ENCODE data around the gene OSR1. TPM values are rescaled to one million over a fixed set of nuclear protein-coding genes. Genes with fewer than 3 reads are reported as not detected.
"Not testable (repeated sequence)": the region's sequence is repeated elsewhere in the genome, so short reads cannot be mapped to it uniquely, and the experiment has no call there.

The OSR1 gene
- polyA plus RNA-seq (ENCODE audit: insufficient read length): 13.7 TPM

DNA sequence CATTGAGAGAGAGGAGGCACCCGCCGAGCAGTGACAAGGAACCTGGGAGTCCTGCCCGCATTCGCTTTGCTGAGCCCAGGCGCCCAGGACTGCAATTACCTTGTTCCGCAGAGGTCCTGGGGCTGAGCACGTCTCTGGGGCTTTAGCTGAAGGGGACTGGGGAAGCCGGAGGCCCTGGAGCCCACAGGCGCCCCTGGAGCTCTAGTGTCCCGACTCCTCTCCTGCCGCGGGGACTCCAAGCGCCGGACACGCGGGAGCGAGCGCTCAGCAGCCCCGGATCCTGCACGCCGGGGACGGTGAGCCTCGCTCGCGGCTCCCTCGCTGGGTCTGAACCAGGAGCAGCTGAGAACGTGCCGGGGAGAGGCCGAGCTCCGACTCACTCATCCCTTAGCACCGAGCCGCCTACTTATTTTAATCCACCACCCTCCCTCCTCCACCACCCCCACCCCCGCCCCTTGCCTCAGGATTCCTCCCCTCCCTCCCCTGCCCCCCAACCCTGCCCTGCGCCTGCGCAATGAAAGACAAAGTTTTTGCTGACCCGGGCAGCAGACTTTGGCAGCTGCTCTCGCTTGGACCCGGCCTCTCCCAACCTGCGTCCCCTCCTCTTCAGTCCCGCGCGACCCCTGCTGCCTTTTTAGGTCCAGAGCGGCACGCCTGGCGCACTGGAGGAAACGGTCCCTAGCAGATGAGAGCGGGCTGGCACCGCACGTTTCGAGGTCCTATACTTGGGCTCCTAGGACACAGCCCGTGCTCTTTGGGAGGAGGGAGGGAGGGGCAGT lies at the start of gene OSR1:
TSS of gene OSR1 (minus strand) at position 382 of the 779 bp plus-strand sequence. CDS start 4,818 bp downstream, outside the sequence.
- DNase-seq: peak; percentile 78

GRCh38 chr2:19403785-19404184 lies 45.4 kb upstream of the OSR1 start:
- DNase-seq: no peak

GRCh38 chr2:19392191-19392590 lies 33.8 kb upstream of the OSR1 start:
- DNase-seq: no peak

GRCh38 chr2:19389469-19389868 lies 31.0 kb upstream of the OSR1 start:
- DNase-seq: not testable (repeated sequence)

DNA sequence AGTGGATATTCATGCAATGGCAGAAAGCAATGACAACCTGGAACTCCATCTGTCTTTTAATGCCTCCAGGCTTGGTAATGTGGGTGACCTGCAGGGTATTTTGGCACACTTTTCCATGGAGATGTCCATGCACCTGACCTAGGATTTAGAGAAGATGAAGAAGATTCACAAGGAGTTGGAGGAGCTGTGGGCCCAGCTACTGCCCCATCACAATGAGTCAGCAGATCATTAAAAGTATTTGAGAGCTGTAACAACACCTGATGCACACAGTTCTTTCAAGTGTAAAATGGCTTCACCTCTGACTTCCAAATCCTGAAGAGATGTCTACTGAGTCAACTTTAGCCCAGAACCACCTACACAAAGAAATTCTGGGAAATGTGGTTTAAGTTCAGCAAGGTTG lies 22.1 kb upstream of the OSR1 start:
- DNase-seq: no peak

DNA sequence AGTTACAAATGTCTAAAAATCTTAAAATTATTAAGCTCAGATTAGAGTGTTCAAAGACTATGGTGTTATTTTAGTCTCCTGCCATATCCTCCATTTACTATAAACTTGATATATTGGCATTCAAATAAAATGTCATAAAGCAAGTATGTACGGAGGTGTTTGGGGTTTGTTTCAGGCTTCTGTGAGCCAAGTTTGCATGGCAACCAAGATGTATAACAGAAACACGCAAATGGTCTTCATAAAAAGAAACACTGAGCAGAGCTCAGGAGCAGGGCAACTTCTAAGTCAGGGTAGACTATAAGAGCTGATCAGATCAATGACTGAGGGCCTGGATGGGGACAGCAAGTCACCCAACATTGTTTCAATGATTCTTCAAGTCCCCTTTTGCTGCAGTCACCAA lies 20.5 kb upstream of the OSR1 start:
- DNase-seq: peak; percentile 27

GRCh38 chr2:19377717-19378116 lies 19.3 kb upstream of the OSR1 start:
- DNase-seq: no peak

DNA sequence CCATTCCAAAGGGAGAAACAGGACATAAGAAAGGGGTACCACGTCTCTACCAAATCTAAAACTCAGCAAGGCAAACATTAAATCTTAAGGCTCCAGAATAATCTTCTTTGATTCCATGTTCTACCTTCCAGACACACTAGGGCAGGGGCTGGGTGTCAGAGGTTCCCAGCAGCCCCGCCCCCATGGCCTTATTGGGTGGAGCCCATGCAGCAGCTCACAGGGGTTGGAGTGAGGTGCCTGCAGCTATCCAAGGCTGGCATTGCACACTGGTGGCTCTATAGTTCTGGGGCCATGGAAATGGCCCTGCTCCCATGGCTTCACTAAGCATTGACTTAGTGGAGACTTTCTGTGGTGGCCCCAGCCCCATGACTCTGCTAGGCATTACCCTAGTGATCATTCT lies 14.9 kb upstream of the OSR1 start:
- no peak for DNase-seq

DNA sequence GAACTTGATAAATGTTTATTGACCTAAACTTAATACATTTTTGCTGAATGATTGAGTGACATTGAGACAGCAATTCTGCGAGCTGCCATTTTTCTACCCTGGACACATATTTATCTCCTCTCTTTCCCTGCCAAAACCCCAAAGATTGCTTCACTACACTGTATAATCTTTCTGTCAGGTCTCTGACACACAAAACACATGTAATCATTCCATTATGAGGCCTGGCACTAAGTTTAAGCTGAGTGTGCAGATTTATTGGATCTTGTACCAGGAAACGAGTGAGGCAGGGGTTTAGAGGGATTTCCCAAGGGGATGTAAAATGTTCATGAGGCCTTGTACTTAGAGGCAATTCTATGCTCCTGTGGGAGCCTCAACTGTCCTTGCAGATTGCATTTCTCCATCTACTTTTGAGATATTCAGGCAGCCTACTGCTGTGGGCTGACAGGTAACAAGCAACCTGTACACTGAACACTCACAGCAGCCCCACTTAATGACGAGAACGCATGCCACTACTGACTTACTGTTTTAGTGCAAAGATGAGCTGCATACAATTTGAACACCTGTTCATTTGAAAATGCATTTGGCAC lies 13.7 kb upstream of the OSR1 start:
- no peak for DNase-seq

DNA sequence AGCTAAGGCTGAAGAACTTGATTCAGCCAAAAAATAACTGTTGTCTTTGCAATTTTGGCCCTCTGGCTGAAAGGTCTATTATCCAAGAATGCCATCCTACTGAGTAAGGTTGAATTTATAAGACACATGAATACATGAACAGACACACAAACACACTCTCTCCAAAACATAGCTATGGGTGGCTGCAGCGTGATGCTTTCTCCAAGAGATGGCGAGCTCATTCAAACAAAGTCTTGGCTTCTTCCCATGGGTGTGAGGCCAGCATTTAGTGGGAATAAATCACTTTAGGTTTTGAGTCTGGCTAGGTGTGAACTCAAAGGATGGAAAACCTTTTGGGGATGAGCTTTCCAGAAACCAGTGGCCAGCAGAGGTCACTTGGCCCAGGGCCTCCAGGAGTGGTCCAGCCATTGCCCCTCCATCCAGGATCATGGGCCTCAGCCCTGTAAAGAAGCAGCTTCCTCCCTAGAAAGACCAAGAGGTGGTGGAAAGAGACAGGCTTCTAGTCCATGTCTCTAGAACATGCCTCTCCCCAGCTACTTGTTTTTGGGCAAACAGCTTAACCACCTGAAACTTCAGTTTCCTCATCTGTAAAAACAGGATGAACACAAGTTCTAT lies 11.0 kb upstream of the OSR1 start:
- DNase-seq: no peak

DNA sequence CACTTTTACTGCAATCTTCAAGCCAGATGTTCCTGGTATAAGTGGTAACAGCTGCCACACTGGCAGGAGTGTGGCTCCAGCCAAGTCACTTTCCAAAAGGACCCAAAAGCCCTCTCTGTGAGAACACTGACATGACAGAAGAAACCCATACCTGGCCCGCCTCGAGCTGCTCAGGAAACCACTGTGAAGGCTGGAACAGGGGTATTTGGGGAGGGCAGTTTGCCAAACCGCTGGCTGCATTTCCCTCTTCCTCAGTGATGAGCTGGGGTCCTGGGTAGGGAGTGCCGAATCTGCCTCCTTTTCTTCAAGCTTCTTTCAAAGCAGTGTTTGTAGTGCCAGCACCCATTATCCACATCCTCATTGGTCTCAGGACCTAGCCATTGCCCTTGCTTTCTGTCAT lies 10.3 kb upstream of the OSR1 start:
- no peak for DNase-seq

- DNase-seq: no peak
Observed at GRCh38 chr2:19367326-19367725, 8.9 kb upstream of the OSR1 start.

DNA sequence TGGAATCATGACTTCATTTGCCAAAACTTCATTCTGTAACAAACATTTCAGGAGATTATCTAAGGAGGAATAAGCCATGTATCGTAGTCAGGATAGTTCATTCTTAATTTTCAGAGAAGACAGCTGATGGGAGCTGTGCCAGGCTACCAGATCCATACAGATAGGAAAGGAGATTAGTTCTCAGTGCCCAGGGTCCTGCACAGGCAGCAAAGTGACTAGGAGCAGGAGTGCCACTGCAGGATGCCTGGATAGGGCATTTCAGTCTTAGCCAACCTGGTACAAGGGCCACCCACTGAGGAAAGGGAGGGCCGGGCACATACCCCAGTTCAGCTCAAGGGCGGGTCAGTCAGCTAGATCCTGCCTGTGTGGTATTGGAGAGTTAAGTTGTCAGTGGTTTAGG lies 6.7 kb upstream of the OSR1 start:
- no peak for DNase-seq

- no peak for DNase-seq
Observed at GRCh38 chr2:19364014-19364413, 5.6 kb upstream of the OSR1 start.

- no peak for DNase-seq
Observed at GRCh38 chr2:19363474-19363778, 5.0 kb upstream of the OSR1 start.

DNA sequence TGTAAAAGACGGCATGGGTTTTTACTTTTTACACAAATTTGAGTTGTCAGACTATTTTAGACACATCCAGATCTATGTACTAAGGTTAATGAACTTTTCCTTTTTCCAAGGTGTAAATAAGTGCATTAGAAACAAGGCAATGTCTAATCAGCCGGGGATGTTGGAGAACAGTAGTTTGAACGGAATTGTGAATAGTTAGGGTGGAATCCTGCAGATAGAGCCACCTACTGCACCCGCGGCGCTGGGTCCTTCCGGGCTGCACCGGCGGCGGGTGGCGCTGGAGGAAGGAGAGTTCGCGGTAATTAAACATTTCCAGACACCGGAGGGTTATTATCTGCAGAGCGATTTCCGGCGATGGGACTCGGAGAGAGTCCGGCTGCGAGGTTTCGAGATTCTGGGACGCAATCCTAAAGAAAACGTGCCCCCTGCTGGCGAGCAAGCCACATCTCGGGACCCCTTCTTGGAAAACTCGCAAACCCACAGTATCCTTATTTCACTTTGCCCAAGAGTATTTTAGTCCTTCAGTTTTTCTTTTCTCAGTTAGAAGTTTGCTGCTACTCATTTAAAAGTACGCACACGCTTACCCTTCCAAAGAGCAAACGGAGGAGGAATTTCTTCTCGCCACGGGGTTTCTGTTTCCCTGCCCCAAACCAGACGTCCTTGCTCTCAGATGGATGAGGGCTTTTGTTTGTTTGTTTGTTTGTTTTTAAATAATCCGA lies 4.5 kb upstream of the OSR1 start:
- DNase-seq: peak; percentile 89

GRCh38 chr2:19362094-19362754 lies 3.8 kb upstream of the OSR1 start:
- peak; percentile 58 for DNase-seq

DNA sequence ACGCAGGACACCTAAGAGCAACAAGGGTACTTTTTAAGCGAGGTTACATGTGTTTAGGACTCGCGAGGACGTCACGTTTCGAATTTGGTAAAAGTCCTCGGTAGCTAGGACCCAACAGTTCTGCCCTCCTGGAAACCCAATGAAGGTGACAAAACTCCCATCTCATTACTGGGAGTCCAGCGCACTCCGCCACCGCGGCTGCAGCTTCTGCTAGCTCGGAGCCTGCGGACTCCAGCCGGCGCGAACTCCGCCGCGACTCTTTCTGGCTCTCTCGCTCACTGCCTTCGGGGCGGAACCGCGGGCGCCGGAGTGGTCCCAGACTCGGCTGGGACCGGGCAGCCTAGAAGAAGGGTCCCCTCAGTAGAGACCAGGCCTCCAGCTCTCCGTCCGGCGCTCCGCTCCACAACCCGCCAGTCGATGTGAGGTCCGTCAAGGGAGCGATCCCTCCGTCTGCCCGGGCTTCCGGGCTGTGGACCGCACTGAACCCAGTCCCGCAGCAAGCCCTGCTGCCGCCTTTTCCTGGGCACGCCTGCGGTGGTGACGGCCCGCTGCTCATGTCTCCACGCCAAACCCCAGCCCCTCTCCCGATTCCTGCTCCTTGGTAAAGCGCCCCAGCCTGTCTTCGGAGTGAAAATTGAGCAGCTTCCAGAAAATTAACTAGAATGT lies 3.0 kb upstream of the OSR1 start:
- peak; percentile 59 for DNase-seq

- DNase-seq: no peak
Observed at GRCh38 chr2:19360966-19361321, 2.5 kb upstream of the OSR1 start.

GRCh38 chr2:19360266-19360965 lies 2.0 kb upstream of the OSR1 start:
- no peak for DNase-seq

DNA sequence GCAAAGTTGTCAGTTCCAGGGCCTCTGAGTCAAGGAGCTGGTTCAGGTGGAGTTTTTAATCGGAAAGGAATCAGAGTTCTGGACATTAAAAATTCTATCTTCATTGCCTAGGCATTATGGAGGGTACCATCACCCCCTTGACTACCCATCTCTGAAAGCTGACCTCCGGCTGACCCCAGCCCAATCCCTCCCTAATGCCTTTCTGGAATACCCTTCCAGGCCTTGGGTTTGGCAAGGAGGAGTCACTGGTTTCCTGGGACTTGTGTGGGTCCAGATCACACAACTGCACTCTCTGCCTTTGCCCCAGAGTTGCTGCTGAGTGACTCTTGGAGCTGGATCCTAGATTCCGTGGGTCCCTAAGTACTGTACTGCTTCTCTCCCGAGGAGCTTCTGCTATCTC lies 1.0 kb upstream of the OSR1 start:
- no peak for DNase-seq

GRCh38 chr2:19359021-19359357 lies 566 bp upstream of the OSR1 start:
- no peak for DNase-seq
